Mucosa of stomach (tissue), 1 donor: Measurements from ENCODE around the gene ARHGAP44.

Experiments
- H3K27me3 ChIP-seq: one replicate; pipeline ENCODE4 v1.7.0; 2013; ENCODE audit warnings: mild to moderate bottlenecking, low read length; ENCODE audit not compliant: control insufficient read depth, insufficient read depth
- H3K36me3 ChIP-seq: one replicate; pipeline ENCODE4 v1.7.0; 2013; ENCODE audit warnings: low read length; ENCODE audit not compliant: control insufficient read depth, insufficient read depth
- H3K4me1 ChIP-seq: one replicate; pipeline ENCODE4 v1.7.0; 2013; ENCODE audit warnings: mild to moderate bottlenecking, low read length; ENCODE audit not compliant: control insufficient read depth, insufficient read depth
- H3K4me3 ChIP-seq: one replicate; pipeline ENCODE4 v1.7.0; 2013; ENCODE audit warnings: low read length
- H3K9ac ChIP-seq: one replicate; pipeline ENCODE4 v1.7.0; 2013; ENCODE audit warnings: mild to moderate bottlenecking, low read length, moderate library complexity
- H3K9me3 ChIP-seq: one replicate; pipeline ENCODE4 v1.7.0; 2013; ENCODE audit warnings: mild to moderate bottlenecking, low read length, moderate library complexity; ENCODE audit not compliant: control insufficient read depth
- donor health status: Pancreatic carcinoma.

Gene ARHGAP44

DNA sequence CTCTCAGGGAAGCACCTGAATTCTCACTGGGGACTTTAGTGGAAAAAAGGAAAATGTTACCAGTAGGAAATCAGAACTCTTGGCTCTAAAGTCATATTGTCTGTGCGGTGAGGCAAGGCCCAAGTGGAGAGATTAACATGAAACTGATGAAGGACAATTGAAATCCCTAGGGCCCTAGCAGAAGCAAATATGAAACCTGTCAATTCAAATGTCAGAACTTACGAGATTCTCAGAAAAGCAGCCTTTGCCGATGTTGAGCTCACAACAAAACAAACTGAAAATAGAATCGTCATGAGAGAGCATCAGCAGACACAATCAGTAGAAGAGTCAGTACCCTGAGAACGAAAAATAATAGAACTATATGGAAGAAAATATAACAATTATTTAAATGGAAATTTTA lies 119.7 kb downstream of the ARHGAP44 start:
- H3K9me3 ChIP-seq, result no peaks in the 10 kb centered on the region
- H3K9ac ChIP-seq, result no peak overlapping the region
- H3K4me3 ChIP-seq, result no peak overlapping the region
- no peaks in the 10 kb centered on the region for H3K4me1 ChIP-seq
- H3K27me3 ChIP-seq, result no peaks in the 10 kb centered on the region
- H3K36me3 ChIP-seq, result no peaks in the 10 kb centered on the region

DNA sequence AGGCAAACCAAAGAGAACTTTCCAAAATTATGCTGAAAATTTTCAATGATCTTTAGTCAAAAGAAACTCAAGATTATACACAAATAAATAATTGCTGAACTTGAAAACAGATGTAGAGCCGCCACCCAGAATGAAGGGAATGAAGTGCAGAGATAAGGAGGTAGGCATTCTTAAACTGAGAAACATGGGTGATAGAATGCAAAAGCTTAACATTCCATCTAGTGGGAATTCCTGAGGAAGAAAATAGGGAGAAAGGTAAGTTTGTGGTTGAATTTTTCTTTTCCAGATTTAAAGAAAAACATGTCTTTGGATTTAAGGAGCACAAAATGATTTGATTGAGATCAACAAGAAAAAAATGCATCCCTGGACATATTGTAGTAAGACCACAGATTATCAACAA lies 120.2 kb downstream of the ARHGAP44 start:
- Histone ChIP-seq H3K9me3 (no peaks in the 10 kb centered on the region), H3K9ac (no peak overlapping the region), H3K27me3 (no peaks in the 10 kb centered on the region), H3K4me1 (no peaks in the 10 kb centered on the region), H3K4me3 (no peak overlapping the region), H3K36me3 (no peaks in the 10 kb centered on the region)

DNA sequence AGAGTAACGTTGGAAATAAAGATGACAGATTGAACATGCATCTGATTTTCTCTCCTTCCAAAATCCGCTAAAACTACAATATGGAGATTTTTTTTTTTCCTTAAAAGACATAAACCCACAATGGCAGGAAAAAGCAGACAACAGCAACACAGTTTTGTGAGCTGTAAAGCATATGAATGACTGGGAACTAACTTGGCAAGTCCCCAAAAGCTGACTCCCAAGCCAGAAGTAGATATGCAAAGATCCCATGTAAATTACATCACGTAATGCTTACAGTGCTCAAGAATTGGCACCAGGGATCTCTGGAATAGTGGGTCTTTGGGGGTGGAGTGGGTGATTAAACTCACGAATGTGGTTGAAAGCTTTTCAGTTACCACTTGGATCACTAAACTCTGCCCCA lies 121.9 kb downstream of the ARHGAP44 start:
- Histone ChIP-seq H3K4me1 (no peaks in the 10 kb centered on the region), H3K4me3 (no peak overlapping the region), H3K27me3 (no peaks in the 10 kb centered on the region), H3K9me3 (no peaks in the 10 kb centered on the region), H3K36me3 (no peaks in the 10 kb centered on the region), H3K9ac (no peak overlapping the region)

DNA sequence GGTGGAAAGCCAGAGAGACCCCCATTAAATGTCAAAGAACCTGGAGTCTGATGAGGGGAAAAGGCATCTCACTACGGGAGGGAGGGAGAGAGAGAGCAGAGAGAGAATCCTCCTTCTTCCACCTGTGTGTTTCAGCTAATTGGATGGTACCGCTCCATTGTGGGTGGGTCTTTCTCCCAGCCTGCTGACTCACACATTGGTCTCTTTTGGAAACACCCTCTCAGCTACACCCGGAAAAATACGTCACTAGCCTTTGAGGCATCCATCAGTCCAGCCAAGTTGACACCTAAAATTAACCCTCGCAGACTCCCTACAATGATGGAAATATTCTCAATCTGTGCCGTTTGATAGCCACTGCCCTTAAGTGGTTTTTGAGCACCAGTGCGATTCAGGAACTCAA lies 128.1 kb downstream of the ARHGAP44 start:
- H3K4me3 ChIP-seq, result no peak overlapping the region
- H3K36me3 ChIP-seq, result no peaks in the 10 kb centered on the region
- no peaks in the 10 kb centered on the region for H3K27me3 ChIP-seq
- no peaks in the 10 kb centered on the region for H3K9me3 ChIP-seq
- no peak overlapping the region for H3K9ac ChIP-seq
- H3K4me1 ChIP-seq, result no peaks in the 10 kb centered on the region

DNA sequence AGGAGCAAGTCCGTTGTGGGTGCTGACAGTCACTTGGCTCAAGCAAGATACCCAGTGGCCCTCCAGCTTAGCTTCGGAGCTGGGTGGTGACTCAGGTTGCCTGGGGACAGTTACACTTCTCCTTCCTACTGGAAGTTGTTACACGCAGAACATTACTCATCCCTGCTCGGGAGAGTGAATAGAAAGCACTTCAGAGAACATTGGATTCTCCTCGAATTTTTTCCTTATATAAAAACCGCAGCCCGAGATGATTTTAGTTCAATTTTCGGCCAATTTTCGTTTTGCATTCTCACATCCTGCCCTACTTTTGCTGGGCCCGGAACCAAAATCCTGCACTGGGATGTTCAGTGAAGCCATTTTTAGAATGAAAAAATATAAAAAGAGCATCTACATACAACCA lies 128.8 kb downstream of the ARHGAP44 start:
- Histone ChIP-seq H3K4me3 (no peak overlapping the region), H3K27me3 (no peaks in the 10 kb centered on the region), H3K4me1 (no peaks in the 10 kb centered on the region), H3K9ac (no peak overlapping the region), H3K36me3 (no peaks in the 10 kb centered on the region), H3K9me3 (no peaks in the 10 kb centered on the region)

DNA sequence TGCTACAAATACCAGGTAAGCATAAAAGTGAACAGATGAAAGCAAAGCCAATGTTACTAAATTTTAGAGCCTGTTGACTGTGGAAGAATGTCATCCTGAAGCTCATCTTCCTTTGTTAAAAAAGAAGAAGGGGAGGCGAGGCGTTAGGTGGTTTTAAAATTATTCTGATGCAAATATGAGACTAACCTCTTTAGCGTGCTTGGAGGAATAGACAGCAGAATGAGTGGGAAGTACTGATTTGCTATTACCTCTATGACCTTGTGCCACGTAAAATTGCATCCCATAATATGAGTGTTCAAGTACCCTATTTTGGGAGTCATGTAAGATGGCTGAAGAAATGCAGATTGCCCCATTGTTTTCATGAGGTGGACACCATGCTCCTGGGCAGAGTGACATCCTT lies 132.8 kb downstream of the ARHGAP44 start:
- Histone ChIP-seq H3K27me3 (no peaks in the 10 kb centered on the region), H3K9ac (no peak overlapping the region), H3K36me3 (no peaks in the 10 kb centered on the region), H3K4me3 (no peak overlapping the region), H3K9me3 (no peaks in the 10 kb centered on the region), H3K4me1 (no peaks in the 10 kb centered on the region)

DNA sequence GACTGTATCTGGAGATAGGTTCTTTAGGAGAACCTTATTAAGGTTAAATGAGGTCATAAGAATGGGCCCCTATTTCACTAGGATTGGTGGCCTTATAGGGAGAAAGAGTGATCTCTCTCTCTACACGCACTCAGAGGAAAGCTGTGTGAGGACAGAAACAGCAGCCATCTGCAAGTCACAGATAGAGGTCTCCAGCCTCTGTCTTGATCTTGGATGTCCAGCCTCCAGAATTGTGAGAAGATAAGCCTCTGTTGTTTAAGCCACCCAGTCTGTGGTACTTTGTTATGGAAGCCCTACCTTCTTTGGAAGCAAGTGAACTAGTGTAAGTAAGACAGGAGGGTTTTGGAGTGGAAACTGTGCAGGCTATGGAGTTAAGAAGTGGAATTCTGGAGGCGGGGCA lies 135.3 kb downstream of the ARHGAP44 start:
- Histone ChIP-seq H3K36me3 (no peaks in the 10 kb centered on the region), H3K4me1 (no peaks in the 10 kb centered on the region), H3K27me3 (no peaks in the 10 kb centered on the region), H3K9me3 (no peaks in the 10 kb centered on the region), H3K9ac (no peak overlapping the region), H3K4me3 (no peak overlapping the region)

DNA sequence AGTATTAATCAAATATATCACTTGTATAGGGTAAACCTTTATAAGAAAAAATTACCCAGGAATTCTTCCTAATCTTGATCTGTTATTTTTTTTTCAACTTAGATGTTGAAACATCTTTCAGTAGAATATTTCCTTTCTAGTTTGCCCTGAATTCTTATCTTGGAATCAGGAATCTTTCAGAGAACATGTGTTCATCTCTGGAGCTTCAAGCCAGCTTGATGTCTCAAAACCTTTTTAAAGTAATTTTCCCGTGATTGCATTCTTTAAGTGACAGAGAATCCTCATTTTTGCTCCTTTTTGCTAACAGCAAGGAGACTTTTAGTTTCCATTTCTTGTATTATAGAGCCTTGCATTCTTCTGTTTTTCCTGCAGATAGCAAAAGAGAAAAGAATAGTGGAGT lies 137.7 kb downstream of the ARHGAP44 start:
- H3K36me3 ChIP-seq, result no peaks in the 10 kb centered on the region
- no peaks in the 10 kb centered on the region for H3K27me3 ChIP-seq
- no peak overlapping the region for H3K4me3 ChIP-seq
- H3K4me1 ChIP-seq, result no peaks in the 10 kb centered on the region
- no peak overlapping the region for H3K9ac ChIP-seq
- H3K9me3 ChIP-seq, result no peaks in the 10 kb centered on the region

DNA sequence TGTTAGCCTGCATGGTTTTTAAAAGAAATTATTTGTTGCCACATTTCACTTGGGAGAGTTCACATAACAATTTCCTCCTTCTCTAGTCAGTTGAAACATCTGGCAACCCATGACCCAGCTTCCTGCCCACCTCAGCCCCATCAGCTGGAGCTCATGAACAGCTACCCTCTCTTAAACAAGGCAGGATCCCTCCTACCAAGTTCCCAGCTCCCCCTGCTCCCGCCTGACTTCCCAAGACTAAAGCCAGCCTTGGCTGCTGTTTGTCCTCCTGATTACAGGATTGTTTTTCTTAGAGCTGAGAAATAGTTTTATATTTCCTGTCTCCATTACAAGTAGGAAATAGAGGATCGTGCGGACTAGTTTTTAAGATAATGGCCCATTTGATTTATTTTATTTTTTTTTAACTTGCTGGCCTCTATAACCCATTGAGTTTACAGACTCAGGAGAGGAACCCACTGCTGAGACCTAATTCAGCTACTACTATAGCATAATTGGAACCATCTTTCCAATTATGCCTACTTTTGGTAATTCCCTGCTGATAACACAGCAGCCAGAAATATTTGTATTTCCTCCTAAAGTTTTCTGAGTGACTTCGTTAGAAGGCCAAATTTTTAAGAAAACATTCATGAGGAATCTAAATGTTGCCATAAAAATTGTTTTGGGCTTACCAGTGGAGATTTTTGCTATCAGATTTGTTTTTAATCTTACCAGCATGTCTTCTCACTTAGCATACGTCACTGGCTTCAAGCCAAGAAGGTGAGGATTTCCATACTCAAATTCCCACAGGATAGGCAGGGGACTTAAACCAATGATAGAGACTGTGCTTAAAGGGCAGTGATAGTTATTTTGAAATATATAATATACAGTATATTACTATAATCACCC lies 138.5 kb downstream of the ARHGAP44 start:
- Histone ChIP-seq H3K9me3 (no peaks in the 10 kb centered on the region), H3K4me3 (no peak overlapping the region), H3K36me3 (no peaks in the 10 kb centered on the region), H3K27me3 (no peaks in the 10 kb centered on the region), H3K4me1 (no peaks in the 10 kb centered on the region), H3K9ac (no peak overlapping the region)

DNA sequence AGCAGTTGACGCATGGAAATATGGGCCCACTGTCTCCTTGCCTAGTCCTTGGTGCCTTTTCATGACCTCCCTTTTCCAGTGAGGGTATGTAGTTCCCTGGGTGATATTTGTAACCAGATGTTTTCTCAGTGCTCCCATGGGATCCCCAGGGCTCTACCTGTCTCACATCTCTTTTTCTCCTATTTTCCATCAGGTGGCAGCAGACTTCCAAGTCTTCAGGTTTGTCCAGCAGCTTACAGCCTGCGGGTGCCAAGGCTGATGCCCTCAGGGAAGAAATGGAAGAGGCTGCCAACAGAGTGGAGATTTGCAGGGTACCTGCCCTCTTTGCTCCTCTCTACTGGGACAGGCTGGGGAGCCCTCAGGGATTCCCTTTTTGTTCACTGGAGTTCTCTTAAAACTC lies 139.4 kb downstream of the ARHGAP44 start:
- no peaks in the 10 kb centered on the region for H3K36me3 ChIP-seq
- H3K27me3 ChIP-seq, result no peaks in the 10 kb centered on the region
- H3K9ac ChIP-seq, result no peak overlapping the region
- H3K4me1 ChIP-seq, result no peaks in the 10 kb centered on the region
- no peak overlapping the region for H3K4me3 ChIP-seq
- no peaks in the 10 kb centered on the region for H3K9me3 ChIP-seq

DNA sequence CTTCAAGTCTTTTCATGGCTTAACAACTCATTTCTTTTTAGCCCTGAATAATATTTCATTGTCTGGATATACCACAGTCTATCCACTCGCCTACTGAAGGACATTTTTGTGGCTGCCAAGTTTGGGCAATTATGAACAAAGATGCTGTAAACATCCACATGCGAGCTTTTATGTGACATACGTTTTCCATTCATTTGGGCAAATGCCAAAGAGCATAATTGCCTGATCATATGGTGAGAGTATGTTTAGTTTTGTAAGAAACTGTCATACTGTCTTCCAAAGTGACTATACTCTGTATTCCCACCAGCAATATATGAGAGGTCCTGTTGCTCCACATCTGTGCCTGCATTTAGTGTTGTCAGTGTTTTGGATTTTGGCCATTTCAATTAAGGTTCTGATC lies 147.2 kb downstream of the ARHGAP44 start:
- Histone ChIP-seq H3K27me3 (no peaks in the 10 kb centered on the region), H3K9ac (no peak overlapping the region), H3K9me3 (no peaks in the 10 kb centered on the region), H3K36me3 (no peaks in the 10 kb centered on the region), H3K4me3 (no peak overlapping the region), H3K4me1 (no peaks in the 10 kb centered on the region)

DNA sequence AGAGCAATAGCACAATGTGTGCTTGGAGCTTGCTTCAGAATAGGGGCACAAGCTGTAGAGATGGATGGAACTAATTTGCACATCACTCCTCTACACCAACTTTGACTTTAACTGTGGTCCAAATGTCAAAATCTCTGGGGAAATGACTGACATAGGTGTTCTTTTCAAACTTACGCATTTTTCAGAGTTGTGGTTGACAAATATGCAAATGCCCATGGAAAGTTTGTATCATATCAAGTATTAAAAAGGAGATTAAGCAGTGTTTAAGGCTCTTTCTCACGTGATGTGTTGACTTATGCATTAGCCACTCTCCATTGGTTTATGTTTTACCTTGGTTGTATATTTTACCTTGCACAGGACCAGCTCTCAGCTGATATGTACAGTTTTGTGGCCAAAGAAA lies 151.4 kb downstream of the ARHGAP44 start:
- Histone ChIP-seq H3K27me3 (no peaks in the 10 kb centered on the region), H3K4me1 (no peaks in the 10 kb centered on the region), H3K4me3 (no peak overlapping the region), H3K36me3 (no peaks in the 10 kb centered on the region), H3K9ac (no peak overlapping the region), H3K9me3 (no peaks in the 10 kb centered on the region)

DNA sequence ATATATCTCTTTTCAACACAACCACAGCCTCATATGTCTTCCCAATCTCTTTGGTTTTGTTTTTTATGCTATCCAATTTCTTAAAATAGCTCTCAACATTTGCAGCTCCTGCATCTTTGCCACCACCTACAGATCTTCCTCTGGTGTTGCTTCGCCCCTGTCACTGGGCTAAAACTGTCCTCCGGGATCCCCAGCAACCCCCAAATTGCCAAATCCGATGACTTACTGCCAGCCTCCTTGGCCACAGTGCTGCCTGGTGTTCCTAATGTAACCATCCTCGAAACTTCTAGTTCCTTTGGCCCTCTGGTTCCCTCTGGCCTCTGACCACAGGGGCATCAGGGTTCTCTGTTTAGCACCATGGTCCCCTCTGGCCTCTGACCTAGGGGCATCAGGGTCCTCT lies 157.7 kb downstream of the ARHGAP44 start:
- Histone ChIP-seq H3K9me3 (no peaks in the 10 kb centered on the region), H3K36me3 (no peaks in the 10 kb centered on the region), H3K9ac (no peak overlapping the region), H3K27me3 (no peaks in the 10 kb centered on the region), H3K4me3 (no peak overlapping the region), H3K4me1 (no peaks in the 10 kb centered on the region)
